DOHH2 (cell line): Measurements from ENCODE around the gene EARS2.

Experiments
- H3F3A ChIP-seq: fragments of 200-600 bp; sonication (generic), shearing (Covaris generic); 2 replicates; pipeline ENCODE4 v1.6.0; 2016; ENCODE audit warnings: antibody characterized with exemption, mild to moderate bottlenecking; ENCODE audit not compliant: control insufficient read depth, insufficient read depth
- H3K27ac ChIP-seq: fragments of 200-600 bp; sonication (generic); 2 replicates; pipeline ENCODE4 v1.5.1; 2014; ENCODE audit warnings: low read depth, mild to moderate bottlenecking, low read length, moderate library complexity
- H3K27me3 ChIP-seq: fragments of 200-600 bp; sonication (generic); 2 replicates; pipeline ENCODE4 v1.6.1; 2014; ENCODE audit warnings: mild to moderate bottlenecking, low read length, mixed read lengths; ENCODE audit not compliant: control insufficient read depth
- H3K36me3 ChIP-seq: fragments of 200-600 bp; sonication (generic); 2 replicates; pipeline ENCODE4 v1.6.1; 2014; ENCODE audit warnings: mild to moderate bottlenecking, low read length, moderate library complexity, mixed read lengths; ENCODE audit not compliant: control insufficient read depth
- H3K4me1 ChIP-seq: fragments of 200-600 bp; sonication (generic); 2 replicates; pipeline ENCODE4 v1.6.1; 2014; ENCODE audit warnings: mild to moderate bottlenecking, low read length, mixed read lengths; ENCODE audit not compliant: control insufficient read depth
- H3K4me2 ChIP-seq: fragments of 200-600 bp; sonication (generic); 2 replicates; pipeline ENCODE4 v1.6.0; 2014; ENCODE audit warnings: mild to moderate bottlenecking, low read length, moderate library complexity
- H3K4me3 ChIP-seq: fragments of 200-600 bp; sonication (generic); 2 replicates; pipeline ENCODE4 v1.5.1; 2014; ENCODE audit warnings: mild to moderate bottlenecking, low read length, mixed read lengths
- H3K79me2 ChIP-seq: fragments of 200-600 bp; sonication (generic); 2 replicates; pipeline ENCODE4 v1.6.1; 2014; ENCODE audit warnings: mild to moderate bottlenecking, low read length, mixed read lengths; ENCODE audit not compliant: control insufficient read depth
- H3K9me2 ChIP-seq: fragments of 200-600 bp; sonication (generic); replicated peaks from 2 replicates; pipeline ENCODE4 v1.6.1; 2014; ENCODE audit warnings: mild to moderate bottlenecking, low read length, mixed read lengths; ENCODE audit not compliant: control insufficient read depth
- H3K9me3 ChIP-seq: fragments of 200-600 bp; sonication (generic); 2 replicates; pipeline ENCODE4 v1.6.1; 2014; ENCODE audit warnings: antibody characterized with exemption, low read length, mixed read lengths; ENCODE audit not compliant: control insufficient read depth, insufficient read depth
- H4K20me1 ChIP-seq: fragments of 200-600 bp; sonication (generic); 2 replicates; pipeline ENCODE4 v1.6.0; 2014; ENCODE audit warnings: low read depth, mild to moderate bottlenecking, antibody characterized with exemption, low read length, moderate library complexity; ENCODE audit not compliant: control insufficient read depth, insufficient read depth
- EZH2phosphoT487 ChIP-seq: fragments of 200-600 bp; sonication (generic); IDR thresholded peaks from 2 replicates; pipeline ENCODE4 v1.6.1; 2017; ENCODE audit warnings: borderline replicate concordance, mild to moderate bottlenecking, antibody characterized with exemption, low read length, moderate library complexity, mixed read lengths
- TF ChIP-seq, protein P1 (sequence below): fragments of 200-600 bp; sonication (generic); IDR thresholded peaks from one replicate; pipeline ENCODE4 v1.5.1; 2014; ENCODE audit warnings: antibody characterized with exemption, mild to moderate bottlenecking, low read depth, low read length; ENCODE audit not compliant: poor library complexity, severe bottlenecking

The EARS2 gene

GRCh38 chr16:23528644-23529310 is 28.4 kb downstream of the EARS2 start:
- Histone ChIP-seq H3K27ac (no peak overlapping the region), H3K4me1 (peaks cover 5% of the 10 kb centered on the region), H3K79me2 (no peaks in the 10 kb centered on the region), H3F3A (peaks cover 2% of the 10 kb centered on the region; the same call in 1 of the 2 replicates), H3K4me3 (no peak overlapping the region), H3K9me2 (no peaks in the 10 kb centered on the region), H4K20me1 (no peaks in the 10 kb centered on the region), H3K27me3 (no peaks in the 10 kb centered on the region), H3K36me3 (peaks cover 65% of the 10 kb centered on the region), H3K4me2 (no peak overlapping the region), H3K9me3 (no peaks in the 10 kb centered on the region)
- TF ChIP-seq EZH2phosphoT487, result no peak
- TF ChIP-seq, protein P1, sequence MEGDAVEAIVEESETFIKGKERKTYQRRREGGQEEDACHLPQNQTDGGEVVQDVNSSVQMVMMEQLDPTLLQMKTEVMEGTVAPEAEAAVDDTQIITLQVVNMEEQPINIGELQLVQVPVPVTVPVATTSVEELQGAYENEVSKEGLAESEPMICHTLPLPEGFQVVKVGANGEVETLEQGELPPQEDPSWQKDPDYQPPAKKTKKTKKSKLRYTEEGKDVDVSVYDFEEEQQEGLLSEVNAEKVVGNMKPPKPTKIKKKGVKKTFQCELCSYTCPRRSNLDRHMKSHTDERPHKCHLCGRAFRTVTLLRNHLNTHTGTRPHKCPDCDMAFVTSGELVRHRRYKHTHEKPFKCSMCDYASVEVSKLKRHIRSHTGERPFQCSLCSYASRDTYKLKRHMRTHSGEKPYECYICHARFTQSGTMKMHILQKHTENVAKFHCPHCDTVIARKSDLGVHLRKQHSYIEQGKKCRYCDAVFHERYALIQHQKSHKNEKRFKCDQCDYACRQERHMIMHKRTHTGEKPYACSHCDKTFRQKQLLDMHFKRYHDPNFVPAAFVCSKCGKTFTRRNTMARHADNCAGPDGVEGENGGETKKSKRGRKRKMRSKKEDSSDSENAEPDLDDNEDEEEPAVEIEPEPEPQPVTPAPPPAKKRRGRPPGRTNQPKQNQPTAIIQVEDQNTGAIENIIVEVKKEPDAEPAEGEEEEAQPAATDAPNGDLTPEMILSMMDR, result no peak

- Histone ChIP-seq H3K36me3 (peaks cover 68% of the 10 kb centered on the region), H3K27me3 (no peaks in the 10 kb centered on the region), H3K4me2 (no peak overlapping the region), H3F3A (peaks cover 9% of the 10 kb centered on the region; the same call in 1 of the 2 replicates), H3K4me3 (no peak overlapping the region), H3K27ac (no peak overlapping the region), H4K20me1 (no peaks in the 10 kb centered on the region), H3K4me1 (peaks cover 12% of the 10 kb centered on the region), H3K9me2 (no peaks in the 10 kb centered on the region), H3K79me2 (no peaks in the 10 kb centered on the region), H3K9me3 (no peaks in the 10 kb centered on the region)
- TF ChIP-seq EZH2phosphoT487, result no peak
- TF ChIP-seq, protein P1, result no peak
These were observed 29.0 kb downstream of the EARS2 start for GRCh38 chr16:23527961-23528643.

- Histone ChIP-seq H3K36me3 (peaks cover 70% of the 10 kb centered on the region), H3K4me2 (no peak overlapping the region), H4K20me1 (no peaks in the 10 kb centered on the region), H3K9me2 (no peaks in the 10 kb centered on the region), H3K79me2 (peaks cover 4% of the 10 kb centered on the region; the same call in 1 of the 2 replicates), H3K4me3 (no peak overlapping the region), H3K4me1 (peaks cover 44% of the 10 kb centered on the region), H3K27ac (no peak overlapping the region), H3F3A (peaks cover 32% of the 10 kb centered on the region), H3K27me3 (no peaks in the 10 kb centered on the region), H3K9me3 (peaks cover under 1% of the 10 kb centered on the region; the same call in 1 of the 2 replicates)
- TF ChIP-seq, protein P1, result no peak
- TF ChIP-seq EZH2phosphoT487, result no peak
These were observed 32.3 kb downstream of the EARS2 start for GRCh38 chr16:23524886-23525285.
